Activated CD8-positive, alpha-beta memory T cell treated with anti-CD3 and anti-CD28 coated beads for 24 hours (primary cell): ENCODE results near the gene RAB31.
"Not testable (repeated sequence)": the region's sequence is repeated elsewhere in the genome, so short reads cannot be mapped to it uniquely, and the experiment has no call there.

Experiments used
- DNase-seq: peaks from one replicate; pipeline ENCODE4 v3.0.0-alpha.2; 2020

RAB31 gene

DNA sequence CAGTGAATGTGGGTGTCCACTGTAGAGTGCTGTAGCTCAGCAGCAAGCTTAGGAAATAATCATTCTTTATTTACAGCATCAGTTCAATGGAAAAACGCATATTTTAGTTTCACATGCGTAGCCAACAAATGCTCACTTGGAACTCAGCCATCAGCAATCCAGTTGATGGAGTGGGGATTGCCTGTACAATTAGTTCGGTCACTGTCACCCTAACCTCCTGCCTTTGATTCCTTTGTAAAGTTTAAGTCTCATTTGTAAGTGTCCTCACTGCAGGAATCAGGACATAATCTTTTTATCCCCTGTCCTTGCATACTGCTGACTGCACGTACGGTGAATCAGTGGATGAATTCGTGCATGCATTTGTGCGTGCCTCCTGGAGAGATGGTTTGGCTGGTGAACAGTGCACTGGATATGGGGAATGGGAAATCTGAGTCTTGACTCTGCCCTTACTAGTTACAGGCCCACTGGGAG is 55.9 kb downstream of the RAB31 start:
- DNase-seq, result no peak

DNA sequence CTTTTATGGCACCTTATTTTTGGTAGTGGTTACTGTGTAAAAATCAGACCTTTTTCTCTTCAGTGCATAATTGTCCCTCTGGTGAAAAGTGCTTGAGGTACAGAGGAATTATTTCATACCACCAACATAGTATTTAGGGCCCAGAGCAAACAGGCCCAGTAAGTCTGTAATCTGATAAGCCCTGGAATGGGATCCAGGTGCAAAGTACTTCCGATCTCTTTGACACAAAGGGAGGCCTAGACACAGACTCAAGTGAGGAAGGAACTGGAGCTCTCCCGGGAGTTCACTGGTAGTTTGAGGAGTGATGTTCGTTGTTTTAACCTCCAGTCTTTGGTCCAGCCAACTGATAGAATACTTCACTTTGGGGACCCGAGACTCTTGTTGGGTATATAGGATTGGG is 57.4 kb downstream of the RAB31 start:
- no peak for DNase-seq

DNA sequence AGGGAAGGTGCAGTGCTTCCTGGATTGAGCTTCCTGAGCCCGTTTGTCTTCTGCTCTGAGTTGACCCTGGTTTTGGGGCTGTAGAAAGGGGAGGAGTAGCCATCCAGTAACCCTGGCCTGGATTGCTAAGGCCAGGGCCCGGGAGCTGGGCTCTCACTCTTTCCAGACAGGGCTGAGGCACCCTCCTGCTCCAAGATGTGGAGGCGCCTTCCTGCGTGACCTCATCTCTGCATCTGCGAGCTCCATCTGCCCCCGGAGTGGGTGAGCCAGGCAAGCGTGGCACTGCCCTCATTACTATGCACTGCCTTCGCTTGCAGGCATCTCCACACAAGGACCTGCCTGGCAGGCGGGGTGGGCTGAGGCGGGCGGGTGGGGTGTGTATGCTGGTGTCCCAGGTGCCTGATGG is 58.0 kb downstream of the RAB31 start:
- DNase-seq, result no peak

DNA sequence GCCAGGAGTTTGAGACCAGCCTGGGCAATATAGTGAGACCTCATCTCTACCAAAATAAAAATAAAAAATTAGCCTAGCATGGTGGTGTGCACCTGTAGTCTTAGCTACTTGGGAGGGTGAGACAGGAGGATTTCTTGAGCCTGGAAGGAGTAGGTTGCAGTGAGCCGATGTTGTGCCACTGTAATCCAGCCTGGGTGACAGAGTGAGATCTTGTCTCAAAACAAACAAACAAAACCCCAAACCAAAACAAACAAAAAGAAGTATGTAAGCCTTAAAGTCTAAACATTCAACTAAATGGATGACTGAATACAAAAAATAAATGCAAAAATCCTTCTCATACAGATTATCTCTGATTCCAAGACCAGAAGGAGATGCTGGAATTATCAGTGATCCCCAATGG is 58.6 kb downstream of the RAB31 start:
- DNase-seq, result no peak

DNA sequence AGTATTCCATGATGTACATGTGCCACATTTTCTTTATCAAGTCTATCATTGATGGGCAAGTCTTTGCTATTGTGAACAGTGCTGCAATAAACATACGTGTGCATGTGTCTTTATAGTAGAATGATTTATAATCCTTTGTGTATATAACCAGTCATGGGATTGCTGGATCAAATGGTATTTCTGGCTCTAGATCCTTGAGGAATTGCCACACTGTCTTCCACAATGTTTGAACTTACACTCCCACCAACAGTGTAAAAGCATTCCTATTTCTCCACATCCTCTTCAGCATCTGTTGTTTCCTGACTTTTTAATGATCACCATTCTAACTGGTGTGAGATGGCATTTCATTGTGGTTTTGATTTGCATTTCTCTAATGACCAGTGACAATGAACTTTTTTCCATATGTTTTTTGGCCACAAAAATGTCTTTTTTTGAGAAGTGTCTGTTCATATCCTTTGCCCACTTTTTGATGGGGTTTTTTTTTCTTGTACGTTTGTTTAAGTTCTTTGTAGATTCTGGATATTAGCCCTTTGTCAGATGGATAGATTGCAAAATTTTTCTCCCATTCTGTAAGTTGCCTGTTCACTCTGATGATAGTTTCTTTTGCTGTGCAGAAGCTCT is 60.1 kb downstream of the RAB31 start:
- DNase-seq, result not testable (repeated sequence)

DNA sequence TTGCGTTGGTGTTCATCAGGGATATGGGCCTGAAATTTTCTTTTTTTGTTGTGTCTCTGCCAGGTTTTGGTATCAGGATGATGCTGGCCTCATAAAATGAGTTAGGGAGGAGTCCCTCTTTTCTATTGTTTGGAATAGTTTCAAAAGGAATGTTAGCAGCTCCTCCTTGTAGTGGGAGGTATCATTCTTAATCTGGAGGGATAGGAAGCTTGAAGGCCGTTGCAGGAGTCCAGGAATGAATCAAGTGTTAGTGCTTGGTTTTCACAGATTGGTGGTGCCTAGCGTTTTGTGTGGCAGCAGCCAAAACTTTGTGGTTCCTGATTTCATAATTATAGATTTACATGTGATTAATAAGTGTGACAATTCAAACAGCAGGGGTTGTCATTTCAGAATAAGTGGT is 62.0 kb downstream of the RAB31 start:
- not testable (repeated sequence) for DNase-seq

DNA sequence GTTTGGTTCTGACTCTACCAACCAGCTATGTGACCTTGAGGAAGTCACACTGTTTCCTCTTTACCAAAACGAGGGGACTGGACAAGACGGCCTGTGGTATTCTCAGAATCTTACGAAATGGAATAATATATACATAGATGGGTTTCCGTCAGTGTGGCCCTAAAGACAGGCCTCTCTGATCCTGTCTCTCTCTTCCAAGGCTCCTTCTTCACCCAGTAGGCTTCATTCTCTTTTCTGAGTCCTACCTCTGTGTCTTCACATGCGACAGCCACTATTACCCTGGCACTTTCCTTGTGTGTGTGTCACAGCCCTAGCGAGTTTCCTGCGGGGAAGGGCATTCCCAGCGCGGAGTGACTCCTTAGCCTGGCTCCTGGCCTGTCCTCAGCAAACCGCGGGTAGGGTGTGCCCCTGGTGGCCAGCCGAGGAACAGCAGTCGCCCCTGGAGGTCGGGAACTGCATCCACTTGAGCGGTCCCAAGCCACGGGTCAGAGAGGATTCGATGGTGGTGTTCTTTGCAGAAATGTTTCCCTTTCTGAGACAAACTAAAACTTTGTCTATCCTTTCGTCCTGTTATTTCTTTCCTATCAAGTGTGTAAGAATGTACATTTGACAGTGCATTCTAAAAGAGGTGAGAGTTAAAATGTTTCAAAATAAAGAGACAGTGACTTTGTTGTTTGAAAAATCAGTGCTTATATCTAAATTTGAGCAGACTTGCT is 63.3 kb downstream of the RAB31 start:
- peak; percentile 78 for DNase-seq

DNA sequence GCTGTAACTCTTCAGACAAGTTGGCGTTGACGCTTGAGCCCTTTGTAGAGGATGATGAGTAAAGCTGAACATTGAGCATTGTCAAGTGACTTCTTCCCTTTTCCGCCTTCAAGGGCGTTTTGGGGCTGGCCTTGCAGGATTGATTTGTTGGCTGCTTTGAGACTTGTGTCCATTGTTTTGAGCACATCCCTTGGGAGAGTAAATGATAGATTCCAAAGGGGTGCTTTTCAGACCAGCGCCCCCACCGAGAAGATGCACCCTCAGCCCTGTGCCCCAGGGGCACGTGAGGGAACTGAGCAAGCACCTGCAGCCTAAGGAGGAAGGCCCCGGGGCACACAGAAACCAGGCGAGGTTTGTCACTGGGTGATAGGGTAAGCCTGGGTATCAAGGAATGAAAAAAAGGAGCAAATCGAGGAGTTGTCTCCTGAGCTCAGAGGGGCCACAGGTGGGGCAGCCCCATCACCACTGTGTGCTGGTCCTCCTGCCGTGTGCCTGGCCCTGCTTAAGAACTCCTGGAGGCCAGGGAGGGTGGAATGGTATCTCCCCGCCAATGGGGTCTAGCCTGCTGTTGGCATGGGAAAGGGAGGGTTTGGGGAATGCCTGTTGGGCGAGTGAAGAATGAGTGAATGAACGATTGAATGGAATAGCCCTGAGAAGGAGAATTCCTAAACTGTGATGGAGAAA is 64.0 kb downstream of the RAB31 start:
- DNase-seq, result no peak

DNA sequence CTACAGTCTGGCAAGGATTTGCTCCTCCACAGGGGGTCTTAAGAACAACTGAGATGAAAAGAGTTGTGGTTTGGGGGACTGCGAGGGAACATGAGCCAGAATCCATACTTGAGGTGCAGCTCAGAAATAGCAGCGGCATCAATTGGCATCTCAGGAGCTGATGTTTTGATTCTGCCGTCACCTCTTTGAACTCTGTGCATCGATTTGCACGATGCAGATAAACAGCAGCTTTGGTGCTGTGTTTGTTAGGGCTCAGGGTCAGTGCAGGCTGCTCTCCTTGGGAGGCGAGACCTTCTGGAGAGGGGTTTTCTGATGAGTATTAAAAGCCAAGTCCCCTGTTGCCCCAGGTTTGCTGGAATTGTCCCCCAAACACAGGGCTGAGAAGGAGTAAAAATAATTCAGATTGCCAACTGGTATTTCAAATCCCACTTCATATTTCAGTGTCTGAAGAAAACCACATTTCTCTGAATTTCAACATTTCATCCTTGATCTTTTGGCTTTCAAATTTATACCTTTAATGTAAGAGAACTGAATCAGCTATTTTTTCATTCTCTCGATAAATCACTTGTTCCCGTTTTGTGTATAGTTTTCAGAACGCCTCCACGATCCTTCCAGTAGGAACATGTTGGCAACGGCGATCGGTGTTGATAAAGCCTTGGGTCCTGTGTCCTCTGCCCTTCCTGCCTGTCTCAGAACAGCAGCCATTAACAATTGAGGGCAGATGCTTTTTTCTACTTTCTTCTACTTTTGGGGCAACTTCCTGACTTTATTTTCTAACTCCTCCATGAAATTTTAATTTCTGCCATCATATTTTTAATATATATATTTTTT is 65.0 kb downstream of the RAB31 start:
- no peak for DNase-seq

DNA sequence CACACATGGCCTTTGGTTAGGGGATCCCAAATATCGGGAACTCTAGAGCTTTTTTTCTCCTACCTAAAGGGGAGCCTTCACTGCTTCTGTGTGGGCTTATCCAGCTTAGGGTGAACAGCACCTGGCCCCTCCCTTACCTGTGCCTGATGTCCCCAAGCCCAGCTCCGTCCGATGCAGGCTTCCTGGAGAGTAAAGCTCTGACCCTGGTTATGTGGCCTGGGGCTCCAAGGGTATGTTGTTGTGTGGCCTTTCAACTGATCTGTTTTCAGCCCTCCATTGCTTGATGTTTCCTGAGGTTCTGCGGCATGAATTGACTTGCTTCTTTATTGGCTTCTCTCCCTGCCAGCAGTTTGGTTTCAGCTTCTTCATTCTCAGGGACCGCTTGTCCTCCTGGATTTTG is 66.0 kb downstream of the RAB31 start:
- no peak for DNase-seq

DNA sequence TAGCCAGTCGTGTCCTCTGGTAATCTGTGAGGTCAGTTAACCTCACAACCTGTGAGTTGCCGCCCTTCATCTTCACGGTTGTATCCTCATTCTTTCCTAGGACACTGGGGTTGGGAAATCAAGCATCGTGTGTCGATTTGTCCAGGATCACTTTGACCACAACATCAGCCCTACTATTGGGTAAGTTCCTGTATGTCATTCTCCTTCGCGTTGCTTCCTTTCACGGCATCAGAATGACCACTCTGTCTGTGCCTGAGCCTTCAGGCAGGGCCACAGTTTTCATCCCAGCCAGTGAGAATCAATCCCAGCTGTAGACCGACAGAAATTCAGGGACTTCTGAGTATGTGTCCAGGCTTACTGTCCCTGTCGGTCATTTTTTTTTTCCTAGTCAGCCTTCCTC is 67.1 kb downstream of the RAB31 start:
- no peak for DNase-seq

DNA sequence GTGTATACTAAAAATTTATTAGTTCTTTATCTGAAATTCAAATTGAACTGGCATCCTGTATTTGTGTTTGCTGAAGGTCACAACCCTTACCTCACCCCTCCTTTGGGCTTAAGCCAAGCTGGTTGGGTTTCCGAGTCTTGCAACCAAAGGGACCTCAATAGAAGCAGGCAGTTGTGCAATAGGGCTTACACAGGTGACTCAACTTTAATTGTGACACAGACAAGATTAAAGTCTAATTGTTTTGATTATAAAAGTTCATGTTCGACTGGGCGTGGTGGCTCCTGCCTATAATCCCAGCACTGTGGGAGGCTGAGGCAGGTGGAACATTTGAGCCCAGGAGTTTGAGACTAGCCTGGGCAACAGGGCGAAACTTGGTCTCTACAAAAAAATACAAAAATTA is 71.5 kb downstream of the RAB31 start:
- no peak for DNase-seq

DNA sequence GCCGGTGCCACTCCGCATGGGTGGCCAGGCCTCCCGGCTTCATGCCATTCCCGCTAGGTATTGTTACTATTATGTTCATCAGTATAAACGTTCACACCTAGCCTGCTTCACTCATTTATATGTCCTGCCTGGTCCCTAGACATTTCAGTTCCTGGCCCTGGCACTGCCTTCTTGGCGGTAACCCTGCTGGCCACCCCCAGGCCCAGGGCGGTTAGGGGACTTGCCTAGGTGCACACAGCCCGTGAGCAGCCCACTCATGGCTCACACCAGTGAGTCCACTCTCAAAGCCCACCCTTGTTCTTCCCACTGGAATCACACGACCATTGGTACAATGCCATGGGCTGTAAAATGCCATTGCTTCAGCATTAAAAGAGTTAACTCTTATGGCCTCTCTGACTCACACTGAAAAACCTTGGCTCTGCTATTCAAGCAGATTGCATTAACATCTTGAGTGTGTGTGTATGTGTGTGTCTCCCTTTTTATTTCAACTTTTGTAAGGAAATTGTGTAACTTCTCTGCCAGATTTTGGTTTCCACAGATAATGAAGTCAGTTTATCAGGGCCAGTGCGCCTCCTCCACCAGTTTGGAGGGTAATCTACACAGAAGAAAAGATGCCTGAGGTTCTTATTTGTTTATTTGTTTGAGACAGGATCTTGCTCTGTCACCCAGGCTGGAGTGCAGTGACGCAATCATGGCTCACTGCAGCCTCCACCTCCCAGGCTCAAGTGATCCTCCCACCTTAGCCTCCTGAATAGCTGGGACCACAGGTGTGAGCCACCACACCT is 74.2 kb downstream of the RAB31 start:
- no peak for DNase-seq

DNA sequence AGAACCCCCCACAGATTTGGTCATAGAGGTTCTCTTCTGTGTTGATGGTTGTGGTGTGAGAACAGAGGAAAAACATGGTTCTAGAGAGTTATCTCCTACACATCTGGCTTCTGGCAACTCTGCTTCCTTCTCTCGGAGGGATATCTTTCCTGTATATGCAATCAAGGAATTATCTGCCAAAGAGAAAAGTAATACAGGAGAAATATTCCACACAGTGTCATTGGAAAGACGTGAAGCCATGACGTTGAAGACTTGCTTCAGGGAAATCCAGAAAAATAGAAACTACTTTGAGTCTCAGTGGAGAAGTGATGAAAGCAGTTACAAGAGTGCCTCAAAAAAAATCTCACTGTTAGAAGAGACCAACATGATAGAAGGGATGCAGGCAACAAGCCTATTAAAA is 78.5 kb downstream of the RAB31 start:
- DNase-seq, result no peak

DNA sequence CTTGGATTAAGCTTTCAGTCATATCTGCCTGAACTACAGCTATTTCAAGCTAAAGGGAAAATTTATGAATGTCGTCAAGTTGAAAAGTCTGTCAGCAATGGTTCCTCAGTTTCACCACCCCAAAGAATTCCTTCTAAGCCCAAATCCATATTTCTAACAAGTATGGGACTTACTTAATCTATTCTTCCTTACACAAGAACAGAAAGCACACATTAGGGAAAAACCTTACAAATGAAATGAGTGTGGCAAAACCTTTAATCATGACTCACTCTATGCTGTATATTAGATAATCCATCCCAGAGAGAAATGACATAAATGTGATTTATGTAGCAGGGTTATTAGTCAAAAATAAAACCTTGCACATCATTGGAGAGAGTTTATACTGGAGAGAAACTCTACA is 78.9 kb downstream of the RAB31 start:
- no peak for DNase-seq

DNA sequence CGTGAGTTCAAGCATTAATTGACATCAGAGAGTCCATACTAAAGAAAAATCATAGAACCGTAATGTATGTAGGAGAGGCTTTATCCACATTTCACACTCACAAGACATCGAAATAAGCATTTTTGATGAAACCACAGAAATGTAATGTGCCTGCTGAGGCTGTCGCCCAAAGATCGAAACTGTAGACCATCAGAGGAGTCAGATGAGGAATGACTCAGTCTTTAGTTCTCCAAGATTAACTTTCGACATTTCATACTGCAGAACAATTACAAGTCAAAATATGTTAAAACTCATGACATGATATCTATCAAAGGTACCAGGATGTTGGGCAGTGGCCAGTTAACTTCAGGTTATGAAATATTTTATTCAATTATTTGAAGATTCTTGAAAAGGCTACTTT is 79.6 kb downstream of the RAB31 start:
- DNase-seq, result no peak

DNA sequence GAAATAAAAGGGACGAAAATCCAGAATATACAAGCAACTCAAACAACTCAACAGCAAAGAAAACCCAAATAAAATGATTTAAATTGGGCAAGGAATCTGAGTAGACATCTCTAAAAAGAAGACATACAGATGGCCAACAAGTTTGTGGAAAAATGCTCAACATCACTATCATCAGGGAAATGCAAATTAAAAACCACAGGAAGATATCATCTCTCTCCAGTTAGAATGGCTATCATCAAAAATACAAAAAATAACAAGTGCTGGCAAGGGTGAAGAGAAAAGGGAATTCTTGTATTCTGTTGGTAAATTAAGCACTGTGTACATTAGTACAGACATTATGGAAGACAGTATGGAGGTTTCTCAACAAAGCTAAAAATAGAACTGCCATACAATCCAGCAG is 80.0 kb downstream of the RAB31 start:
- DNase-seq, result no peak

DNA sequence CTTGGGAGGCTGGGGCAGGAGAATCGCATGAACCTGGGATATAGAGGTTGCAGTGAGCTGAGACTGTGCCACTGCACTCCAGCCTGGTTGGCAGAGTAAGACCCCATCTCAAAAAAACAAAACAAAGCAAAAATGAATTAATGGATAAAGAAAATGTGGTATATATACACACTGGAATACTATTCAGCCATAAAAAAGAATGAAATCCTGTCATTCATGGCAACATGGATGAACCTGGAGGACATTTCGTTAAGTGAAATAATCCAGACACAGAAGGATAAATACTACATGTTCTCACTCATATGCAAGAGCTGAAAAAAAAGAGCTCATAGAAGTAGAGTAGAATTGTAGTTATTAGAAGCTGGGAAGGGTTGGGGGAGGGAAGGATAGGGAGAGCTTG is 80.8 kb downstream of the RAB31 start:
- no peak for DNase-seq

DNA sequence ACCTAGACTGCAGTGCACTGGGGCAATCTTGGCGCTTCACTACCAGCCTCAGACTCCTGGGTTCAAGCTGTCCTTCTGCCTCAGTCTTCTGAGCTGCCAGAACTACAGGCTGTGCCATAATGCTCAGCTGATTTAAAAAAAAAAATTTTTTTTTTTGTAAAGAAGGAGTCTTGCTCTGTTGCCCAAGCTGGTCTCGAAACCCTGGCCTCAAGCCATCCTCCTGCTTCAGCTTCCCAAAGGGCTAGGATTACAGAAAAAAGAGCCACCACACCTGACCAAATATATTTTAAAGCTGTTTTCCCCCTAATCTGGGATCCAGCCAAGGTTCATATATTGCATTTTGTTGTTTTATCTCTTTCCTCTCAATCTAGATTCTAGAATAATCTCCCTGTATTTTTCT is 82.2 kb downstream of the RAB31 start:
- DNase-seq, result no peak

DNA sequence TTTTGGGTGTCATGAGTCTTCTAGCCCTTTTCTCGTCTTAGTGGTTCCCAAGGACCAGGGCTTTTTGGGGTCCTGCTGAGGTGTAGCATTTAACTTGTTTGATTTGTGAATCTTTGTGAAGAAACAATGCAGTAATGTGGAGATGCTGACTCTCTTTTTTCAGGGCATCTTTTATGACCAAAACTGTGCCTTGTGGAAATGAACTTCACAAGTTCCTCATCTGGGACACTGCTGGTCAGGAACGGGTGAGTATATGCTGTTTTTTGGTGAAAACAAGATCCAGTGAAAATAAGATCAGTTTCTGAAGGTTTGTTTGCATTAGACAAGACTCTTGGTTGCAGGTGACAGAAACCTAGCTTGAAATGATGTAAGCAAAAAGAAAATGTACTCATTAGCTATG is 83.9 kb downstream of the RAB31 start:
- no peak for DNase-seq

DNA sequence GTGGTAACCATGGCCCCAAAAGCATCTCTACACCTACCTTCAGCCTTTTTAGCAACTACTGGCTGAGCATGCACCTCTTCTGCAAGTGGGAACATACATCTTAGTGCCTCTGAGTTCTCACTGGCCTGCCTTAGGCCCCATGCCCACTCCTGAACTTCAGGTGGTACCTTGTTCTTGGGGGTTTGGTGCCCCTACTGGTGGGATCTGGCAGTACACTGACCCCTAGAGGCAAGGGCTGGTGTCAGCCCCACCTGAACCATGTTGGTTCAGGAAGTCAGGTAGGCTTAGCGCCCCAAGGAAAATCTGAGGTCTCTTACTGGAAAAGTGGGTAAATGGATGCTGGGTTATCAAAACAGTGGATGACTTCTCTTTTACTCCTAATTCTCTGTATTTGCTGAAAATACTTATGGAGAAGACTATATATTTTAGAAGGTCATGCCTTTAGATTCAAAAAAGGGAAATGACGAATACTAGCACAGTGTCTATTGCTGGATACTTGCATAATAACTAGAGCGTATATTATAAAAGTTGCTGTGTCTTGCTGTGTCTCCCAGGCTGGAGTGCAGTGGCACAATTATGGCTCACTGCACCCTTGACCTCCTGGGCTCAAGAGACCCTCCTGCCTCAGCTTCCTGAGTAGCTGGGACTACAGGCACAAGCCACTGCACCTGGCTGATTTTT is 84.6 kb downstream of the RAB31 start:
- peak; percentile 57 for DNase-seq

DNA sequence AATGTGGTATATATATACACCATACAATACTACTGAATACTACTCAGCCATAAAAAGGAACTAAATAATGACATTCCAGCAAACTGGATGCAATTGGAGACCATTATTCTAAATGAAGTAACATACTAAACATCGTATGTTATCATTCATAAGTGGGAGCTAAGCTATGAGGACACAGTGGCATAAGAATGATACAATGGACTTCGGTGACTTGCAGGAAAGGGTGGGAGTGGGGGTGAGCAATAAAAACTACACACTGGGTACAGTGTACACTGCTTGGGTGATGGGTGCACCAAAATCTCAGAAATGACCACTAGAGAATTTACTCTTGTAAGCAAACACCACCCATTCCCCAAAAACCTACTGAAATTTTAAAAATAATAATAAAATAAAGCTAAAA is 87.9 kb downstream of the RAB31 start:
- DNase-seq, result no peak
